HUES64 (cell line): Measurements from ENCODE around the gene CD2AP.

Source experiments
- H3K27ac ChIP-seq: 2 replicates; pipeline ENCODE4 v1.7.0; 2013; ENCODE audit warnings: low read depth, low read length, inconsistent platforms
- H3K27me3 ChIP-seq: 2 replicates; pipeline ENCODE4 v1.6.1; 2013; ENCODE audit warnings: mild to moderate bottlenecking, low read length; ENCODE audit not compliant: insufficient read depth
- H3K36me3 ChIP-seq: 2 replicates; pipeline ENCODE4 v1.6.1; 2013; ENCODE audit warnings: mild to moderate bottlenecking, low read length; ENCODE audit not compliant: insufficient read depth
- H3K4me1 ChIP-seq: 2 replicates; pipeline ENCODE4 v1.6.1; 2013; ENCODE audit warnings: mild to moderate bottlenecking, low read length, moderate library complexity; ENCODE audit not compliant: insufficient read depth
- H3K4me3 ChIP-seq: 2 replicates; pipeline ENCODE4 v1.5.1; 2013; ENCODE audit warnings: mild to moderate bottlenecking, low read length, moderate library complexity
- H3K9ac ChIP-seq: 2 replicates; pipeline ENCODE4 v1.6.1; 2013; ENCODE audit warnings: mild to moderate bottlenecking, low read depth, low read length
- H3K9me3 ChIP-seq: 2 replicates; pipeline ENCODE4 v1.6.1; 2013; ENCODE audit warnings: low read depth, low read length; ENCODE audit not compliant: insufficient read depth
- WGBS: fragments of 150-250, 120-280 bp; methylation state at CpG from one replicate; pipeline ENCODE4 v1.1.7; 2013; ENCODE audit warnings: missing lambda C conversion rate; 5-methylcytosine and 5-hydroxymethylcytosine counted together

Gene CD2AP

GRCh38 chr6:47573109-47573508 is 95.5 kb downstream of the CD2AP start:
- Histone ChIP-seq H3K27ac (no peak overlapping the region), H3K9me3 (no peaks in the 10 kb centered on the region)
- WGBS = 0% methylated on average over 1 of the region's 2 CpGs

GRCh38 chr6:47574789-47575188 is 97.2 kb downstream of the CD2AP start:
- H3K4me3 ChIP-seq = no peak overlapping the region
- peaks cover 9% of the 10 kb centered on the region; the same call in 1 of the 2 replicates for H3K4me1 ChIP-seq
- H3K27me3 ChIP-seq = no peaks in the 10 kb centered on the region
- H3K27ac ChIP-seq = no peak overlapping the region
- no peak overlapping the region for H3K9ac ChIP-seq
- peaks cover 52% of the 10 kb centered on the region for H3K36me3 ChIP-seq
- WGBS = 100% methylated on average over 1 of the region's 2 CpGs
- no peaks in the 10 kb centered on the region for H3K9me3 ChIP-seq

More at GRCh38 chr6:47573109-47573508, 95.5 kb downstream of the CD2AP start:
- Histone ChIP-seq H3K4me3 (no peak overlapping the region), H3K36me3 (peaks cover 36% of the 10 kb centered on the region), H3K9ac (no peak overlapping the region), H3K27me3 (no peaks in the 10 kb centered on the region), H3K4me1 (peaks cover 9% of the 10 kb centered on the region; the same call in 1 of the 2 replicates)

GRCh38 chr6:47579040-47579439 is 101.5 kb downstream of the CD2AP start:
- 96% methylated on average over 4 of the region's 4 CpGs for WGBS
- Histone ChIP-seq H3K27me3 (no peaks in the 10 kb centered on the region), H3K27ac (no peak overlapping the region), H3K36me3 (peaks cover 89% of the 10 kb centered on the region), H3K4me3 (no peak overlapping the region), H3K9me3 (no peaks in the 10 kb centered on the region), H3K9ac (no peak overlapping the region), H3K4me1 (no peaks in the 10 kb centered on the region)

- 100% methylated on average over 2 of the region's 2 CpGs for WGBS
- Histone ChIP-seq H3K4me3 (no peak overlapping the region), H3K27me3 (no peaks in the 10 kb centered on the region), H3K4me1 (no peaks in the 10 kb centered on the region), H3K36me3 (peaks cover 95% of the 10 kb centered on the region), H3K9ac (no peak overlapping the region), H3K27ac (no peak overlapping the region), H3K9me3 (no peaks in the 10 kb centered on the region)
Measured at GRCh38 chr6:47581591-47581990, 104.0 kb downstream of the CD2AP start.

- peaks cover 94% of the 10 kb centered on the region for H3K36me3 ChIP-seq
- H3K9me3 ChIP-seq = no peaks in the 10 kb centered on the region
- H3K27ac ChIP-seq = no peak overlapping the region
- no peak overlapping the region for H3K9ac ChIP-seq
- no peak overlapping the region for H3K4me3 ChIP-seq
- no peaks in the 10 kb centered on the region for H3K27me3 ChIP-seq
- H3K4me1 ChIP-seq = no peaks in the 10 kb centered on the region; the same call in 1 of the 2 replicates
Measured at GRCh38 chr6:47587493-47587892, 109.9 kb downstream of the CD2AP start.

GRCh38 chr6:47592131-47592840 is 114.7 kb downstream of the CD2AP start:
- 96% methylated on average over 2 of the region's 3 CpGs for WGBS
- peaks cover 97% of the 10 kb centered on the region for H3K36me3 ChIP-seq
- H3K4me3 ChIP-seq = no peak overlapping the region
- H3K27me3 ChIP-seq = no peaks in the 10 kb centered on the region
- H3K9ac ChIP-seq = no peak overlapping the region
- no peaks in the 10 kb centered on the region; the same call in 1 of the 2 replicates for H3K4me1 ChIP-seq
- H3K27ac ChIP-seq = no peak overlapping the region
- H3K9me3 ChIP-seq = no peaks in the 10 kb centered on the region

GRCh38 chr6:47593979-47594378 is 116.4 kb downstream of the CD2AP start:
- H3K4me3 ChIP-seq = no peak overlapping the region
- no peaks in the 10 kb centered on the region for H3K9me3 ChIP-seq
- H3K27ac ChIP-seq = no peak overlapping the region
- no peak overlapping the region for H3K9ac ChIP-seq
- peaks cover 97% of the 10 kb centered on the region for H3K36me3 ChIP-seq
- 97% methylated on average over 3 of the region's 3 CpGs for WGBS
- H3K27me3 ChIP-seq = no peaks in the 10 kb centered on the region
- H3K4me1 ChIP-seq = no peaks in the 10 kb centered on the region; the same call in 1 of the 2 replicates

- Histone ChIP-seq H3K27ac (no peak overlapping the region), H3K9ac (no peak overlapping the region), H3K4me1 (no peaks in the 10 kb centered on the region; the same call in 1 of the 2 replicates), H3K27me3 (no peaks in the 10 kb centered on the region), H3K9me3 (no peaks in the 10 kb centered on the region), H3K36me3 (peaks cover 98% of the 10 kb centered on the region), H3K4me3 (no peak overlapping the region)
- 97% methylated on average over 1 of the region's 1 CpG for WGBS
Measured at GRCh38 chr6:47595785-47596184, 118.2 kb downstream of the CD2AP start.

- H3K4me3 ChIP-seq = no peak overlapping the region
- WGBS = 94% methylated on average over 4 of the region's 4 CpGs
- H3K27me3 ChIP-seq = no peaks in the 10 kb centered on the region
- no peaks in the 10 kb centered on the region for H3K4me1 ChIP-seq
- peaks cover 90% of the 10 kb centered on the region for H3K36me3 ChIP-seq
- H3K27ac ChIP-seq = no peak overlapping the region
- H3K9ac ChIP-seq = no peak overlapping the region
- H3K9me3 ChIP-seq = no peaks in the 10 kb centered on the region
Measured at GRCh38 chr6:47598367-47598766, 120.8 kb downstream of the CD2AP start.

- Histone ChIP-seq H3K4me1 (no peaks in the 10 kb centered on the region), H3K4me3 (no peak overlapping the region), H3K27me3 (no peaks in the 10 kb centered on the region), H3K36me3 (peaks cover 90% of the 10 kb centered on the region), H3K9me3 (no peaks in the 10 kb centered on the region), H3K9ac (no peak overlapping the region), H3K27ac (no peak overlapping the region)
- WGBS = no CpG with 5 or more reads among the region's 1 CpG
Measured at GRCh38 chr6:47599512-47599911, 121.9 kb downstream of the CD2AP start.

GRCh38 chr6:47603227-47603626 is 125.6 kb downstream of the CD2AP start:
- no peak overlapping the region for H3K9ac ChIP-seq
- H3K27ac ChIP-seq = no peak overlapping the region
- no peaks in the 10 kb centered on the region for H3K27me3 ChIP-seq
- H3K9me3 ChIP-seq = no peaks in the 10 kb centered on the region
- no CpG with 5 or more reads among the region's 1 CpG for WGBS
- H3K36me3 ChIP-seq = peaks cover 87% of the 10 kb centered on the region
- H3K4me1 ChIP-seq = no peaks in the 10 kb centered on the region
- no peak overlapping the region for H3K4me3 ChIP-seq

GRCh38 chr6:47603995-47604394 is 126.4 kb downstream of the CD2AP start:
- WGBS = 94% methylated on average over 3 of the region's 4 CpGs
- Histone ChIP-seq H3K36me3 (peaks cover 87% of the 10 kb centered on the region), H3K9ac (no peak overlapping the region), H3K4me3 (no peak overlapping the region), H3K4me1 (no peaks in the 10 kb centered on the region), H3K27me3 (no peaks in the 10 kb centered on the region), H3K27ac (no peak overlapping the region), H3K9me3 (no peaks in the 10 kb centered on the region)
